B cell (primary cell): ENCODE measurements around the gene ELOF1. TPM values are rescaled to one million over a fixed set of nuclear protein-coding genes. Genes with fewer than 3 reads are reported as not detected.
"Not testable (repeated sequence)": the region's sequence is repeated elsewhere in the genome, so short reads cannot be mapped to it uniquely, and the experiment has no call there.

ENCODE experiments used
- ATAC-seq: fragments of 200-7000 bp; cut with Tn5 transposase; one replicate; pipeline ENCODE4 v1.10.0; 2021; ENCODE audit warnings: low read depth, mild to moderate bottlenecking, moderate number of reproducible peaks, moderate library complexity
- CTCF ChIA-PET: fragments of 350-600 bp; sonication (Branson Sonifier 250); formaldehyde crosslinking; loops from one replicate; lab custom pipeline; 2021; ENCODE audit warnings: antibody characterized with exemption, inconsistent platforms; lab: Charles Lee
- POLR2A ChIA-PET: fragments of 350-600 bp; sonication (Branson Sonifier 250); formaldehyde crosslinking; loops from one replicate; lab custom pipeline; 2021; ENCODE audit warnings: antibody characterized with exemption; lab: Charles Lee
- DNase-seq: peaks from one replicate; pipeline ENCODE4 v3.0.0; 2013
- H2AFZ ChIP-seq: 2 replicates; pipeline ENCODE4 v1.6.1; 2012; ENCODE audit warnings: mild to moderate bottlenecking, low read depth, low read length; ENCODE audit not compliant: insufficient read depth, poor library complexity, severe bottlenecking
- H3K27ac ChIP-seq, 2 donors: 1 replicate in 1 of 2; 2 replicates in 1 of 2; pipeline ENCODE4 v1.5.1; 2012 to 2013; ENCODE audit warnings: low read length in 2 of 2, mild to moderate bottlenecking in 2 of 2, moderate library complexity in 1 of 2
- H3K27me3 ChIP-seq, 4 experiments: fragments of 200-600 bp in 1 of 4; sonication (generic) in 1 of 4; replicated peaks in 1 of 4; 1 replicate in 2 of 4; 2 replicates in 2 of 4; pipeline versions ENCODE4 v1.6.1 to v1.7.0; 2013 to 2016; ENCODE audit warnings: low read length in 3 of 4, mild to moderate bottlenecking in 2 of 4, mixed read lengths in 1 of 4, moderate library complexity in 1 of 4; ENCODE audit not compliant: insufficient read depth in 4 of 4, control insufficient read depth in 3 of 4; ENCODE audit errors: control extremely low read depth in 1 of 4
- H3K36me3 ChIP-seq, 2 experiments: replicated peaks in 1 of 2; 1 replicate in 1 of 2; 2 replicates in 1 of 2; pipeline versions ENCODE4 v1.6.1 to v1.7.1; 2013; ENCODE audit warnings: low read length in 1 of 2; ENCODE audit not compliant: insufficient read depth in 2 of 2, control insufficient read depth in 1 of 2; ENCODE audit errors: control extremely low read depth in 1 of 2, extremely low read depth in 1 of 2
- H3K4me1 ChIP-seq, 2 donors: fragments of 200-600 bp in 1 of 2; sonication (generic) in 1 of 2; 1 replicate in 1 of 2; 2 replicates in 1 of 2; pipeline versions ENCODE4 v1.5.1 to v1.6.1; 2013 to 2017; ENCODE audit warnings: low read length in 2 of 2; ENCODE audit not compliant: control insufficient read depth in 2 of 2, insufficient read depth in 2 of 2
- H3K4me2 ChIP-seq: replicated peaks from 2 replicates; pipeline ENCODE3; 2012; ENCODE audit warnings: mild to moderate bottlenecking, low read depth, low read length; ENCODE audit not compliant: poor library complexity, severe bottlenecking
- H3K4me3 ChIP-seq, 5 experiments: fragments of 200-600 bp in 1 of 5; sonication (generic) in 1 of 5; 1 replicate in 3 of 5; 2 replicates in 2 of 5; pipeline versions ENCODE4 v1.5.1 to v1.7.0; 2011 to 2016; ENCODE audit warnings: low read length in 4 of 5, mild to moderate bottlenecking in 4 of 5, low read depth in 2 of 5, control low read depth in 1 of 5, moderate library complexity in 1 of 5; ENCODE audit not compliant: insufficient read depth in 1 of 5; ENCODE audit errors: control extremely low read depth in 1 of 5, extremely low read depth in 1 of 5
- H3K79me2 ChIP-seq: fragments of 200-600 bp; sonication (generic); one replicate; pipeline ENCODE4 v1.6.0; 2016; ENCODE audit warnings: low read length; ENCODE audit not compliant: control insufficient read depth, insufficient read depth
- H3K9ac ChIP-seq: fragments of 200-600 bp; sonication (generic); 2 replicates; pipeline ENCODE4 v1.6.1; 2017; ENCODE audit warnings: mild to moderate bottlenecking, low read length, moderate library complexity
- H3K9me3 ChIP-seq, 3 donors: one replicate each; pipeline versions ENCODE4 v1.6.1 to v1.7.1; 2013; ENCODE audit warnings: low read length in 2 of 3; ENCODE audit not compliant: control insufficient read depth in 2 of 3, insufficient read depth in 1 of 3; ENCODE audit errors: control extremely low read depth in 1 of 3
- H4K20me1 ChIP-seq: 2 replicates; pipeline ENCODE4 v1.6.0; 2012; ENCODE audit warnings: mild to moderate bottlenecking, low read length; ENCODE audit not compliant: insufficient read depth, control insufficient read depth, poor library complexity, severe bottlenecking
- H3K27ac Mint-ChIP-seq: one replicate; pipeline ENCODE4 v1.8.0; 2021; ENCODE audit warnings: mixed read lengths
- H3K27me3 Mint-ChIP-seq: one replicate; pipeline ENCODE4 v1.8.0; 2021; ENCODE audit warnings: mixed read lengths
- H3K4me1 Mint-ChIP-seq: one replicate; pipeline ENCODE4 v1.8.0; 2021; ENCODE audit warnings: mixed read lengths
- H3K4me3 Mint-ChIP-seq: one replicate; pipeline ENCODE4 v1.8.0; 2021; ENCODE audit warnings: mixed read lengths
- H3K9me3 Mint-ChIP-seq: one replicate; pipeline ENCODE4 v1.8.0; 2022; ENCODE audit warnings: mixed read lengths; ENCODE audit not compliant: insufficient read depth
- EZH2 ChIP-seq: IDR thresholded peaks from 2 replicates; pipeline ENCODE4 v1.6.1; 2012; ENCODE audit warnings: borderline replicate concordance, low read depth, mild to moderate bottlenecking, moderate library complexity, low read length; ENCODE audit not compliant: insufficient read depth, poor library complexity, severe bottlenecking
- WGBS: methylation state at CpG from one replicate; pipeline ENCODE4 v1.1.5; 2013; ENCODE audit warnings: missing lambda C conversion rate; ENCODE audit not compliant: insufficient coverage; 5-methylcytosine and 5-hydroxymethylcytosine counted together
- intact Hi-C: fragments of 100-400 bp; cut with micrococcal nuclease; formaldehyde crosslinking; loops from one replicate; pipeline ENCODE4 v1.10.0; 2022
- polyA plus RNA-seq: library from polyadenylated mRNA; depleted of rRNA; stranded (reverse); fragments of >200 nt; gene quantifications from 2 replicates; pipeline ENCODE4 v1.2.3, GENCODE V29; 2012
- total RNA-seq, 2 donors: library from RNA; stranded (reverse); fragments of 120-200 nt in 1 of 2; gene quantifications; 1 replicate in 1 of 2; 2 replicates in 1 of 2; pipeline versions ENCODE4 v1.2.3 to v1.2.4, GENCODE V29; 2013 to 2022
- TF ChIP-seq, protein P1 (sequence below): fragments of 200-600 bp; IDR thresholded peaks from one replicate; pipeline ENCODE4 v1.8.0; 2022; ENCODE audit warnings: antibody characterized with exemption, mild to moderate bottlenecking

The ELOF1 gene
- total and polyA plus RNA-seq, 2 donors (not counting 1 experiment from before 2014, with no cell fraction given), result 69.5 to 76.2 TPM

DNA sequence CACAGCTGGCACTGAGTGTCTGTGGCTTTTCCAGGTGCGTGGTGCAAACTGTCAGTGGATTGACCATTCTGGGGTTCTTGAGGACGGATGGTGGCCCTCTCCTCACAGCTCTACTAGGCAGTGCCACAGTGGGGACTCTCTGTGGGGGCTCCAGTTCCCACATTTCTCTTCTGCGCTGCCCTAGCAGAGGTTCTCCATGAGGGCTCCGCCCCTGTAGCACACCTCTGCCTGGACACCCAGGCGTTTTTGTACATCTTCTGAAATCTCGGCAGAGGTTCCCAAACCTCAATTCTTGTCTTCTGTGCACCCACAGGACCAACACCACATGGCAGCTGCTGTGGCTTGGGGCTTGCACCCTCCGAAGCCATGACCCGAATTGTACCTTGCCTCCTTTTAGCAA is 47.5 kb upstream of the ELOF1 start:
- DNase-seq (no peak), ATAC-seq (no peak)
- no peak overlapping the region for H3K27ac Mint-ChIP-seq
- H3K4me2 ChIP-seq, result no peak overlapping the region
- intact Hi-C loops, result no loop called here
- H3K9ac ChIP-seq, result no peak overlapping the region
- POLR2A ChIA-PET, result no interaction called here
- peaks cover 0 to 30% (median 17%) of the 10 kb centered on the region in 3 donors for H3K9me3 ChIP-seq
- no peak overlapping the region for H3K4me3 Mint-ChIP-seq
- 99% methylated on average over 5 of the region's 8 CpGs for WGBS
- no peaks in the 10 kb centered on the region for H3K27me3 ChIP-seq
- H3K4me1 Mint-ChIP-seq, result peaks cover 11% of the 10 kb centered on the region
- H4K20me1 ChIP-seq, result peaks cover 7% of the 10 kb centered on the region
- no peaks in the 10 kb centered on the region for H3K27me3 Mint-ChIP-seq
- peaks cover 9% of the 10 kb centered on the region for H3K9me3 Mint-ChIP-seq
- H3K36me3 ChIP-seq, result peaks cover 0 to 4% of the 10 kb centered on the region in 2 experiments
- no peak overlapping the region for H2AFZ ChIP-seq
- H3K79me2 ChIP-seq, result peaks cover 70% of the 10 kb centered on the region
- H3K27ac ChIP-seq, result no peak overlapping the region
- no peak for TF ChIP-seq EZH2
- TF ChIP-seq, protein P1, sequence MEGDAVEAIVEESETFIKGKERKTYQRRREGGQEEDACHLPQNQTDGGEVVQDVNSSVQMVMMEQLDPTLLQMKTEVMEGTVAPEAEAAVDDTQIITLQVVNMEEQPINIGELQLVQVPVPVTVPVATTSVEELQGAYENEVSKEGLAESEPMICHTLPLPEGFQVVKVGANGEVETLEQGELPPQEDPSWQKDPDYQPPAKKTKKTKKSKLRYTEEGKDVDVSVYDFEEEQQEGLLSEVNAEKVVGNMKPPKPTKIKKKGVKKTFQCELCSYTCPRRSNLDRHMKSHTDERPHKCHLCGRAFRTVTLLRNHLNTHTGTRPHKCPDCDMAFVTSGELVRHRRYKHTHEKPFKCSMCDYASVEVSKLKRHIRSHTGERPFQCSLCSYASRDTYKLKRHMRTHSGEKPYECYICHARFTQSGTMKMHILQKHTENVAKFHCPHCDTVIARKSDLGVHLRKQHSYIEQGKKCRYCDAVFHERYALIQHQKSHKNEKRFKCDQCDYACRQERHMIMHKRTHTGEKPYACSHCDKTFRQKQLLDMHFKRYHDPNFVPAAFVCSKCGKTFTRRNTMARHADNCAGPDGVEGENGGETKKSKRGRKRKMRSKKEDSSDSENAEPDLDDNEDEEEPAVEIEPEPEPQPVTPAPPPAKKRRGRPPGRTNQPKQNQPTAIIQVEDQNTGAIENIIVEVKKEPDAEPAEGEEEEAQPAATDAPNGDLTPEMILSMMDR, result no peak
- H3K4me3 ChIP-seq, result no peak overlapping the region
- no peaks in the 10 kb centered on the region for H3K4me1 ChIP-seq
- CTCF ChIA-PET, result interaction anchor here (0.5 kb wide), 1 partner anchor 1301 kb away, joined by 3 read pairs; no protein-coding TSS in a partner anchor

DNA sequence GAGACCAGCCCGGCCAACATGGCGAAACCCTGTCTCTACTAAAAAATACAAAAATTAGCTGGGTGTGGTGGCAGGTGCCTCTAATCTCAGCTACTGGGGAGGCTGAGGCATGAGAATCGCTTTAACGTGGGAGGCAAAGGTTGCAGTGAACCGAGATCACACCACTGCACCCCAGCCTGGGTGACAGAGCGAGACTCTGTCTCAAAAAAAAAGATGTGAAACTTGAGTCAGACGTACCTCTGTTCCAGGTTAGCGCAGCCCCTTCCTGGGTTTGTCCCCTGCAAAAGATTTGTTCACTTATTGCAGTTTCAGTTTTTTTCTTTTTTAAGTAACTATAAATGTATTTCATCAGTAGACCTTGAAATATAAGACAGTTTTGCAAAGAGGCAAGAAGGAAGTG is 40.7 kb upstream of the ELOF1 start:
- intact Hi-C loops, H3K27me3 ChIP-seq, H3K9me3 Mint-ChIP-seq, DNase-seq, H3K4me3 ChIP-seq, H4K20me1 ChIP-seq, H3K36me3 ChIP-seq, CTCF ChIA-PET, H3K9ac ChIP-seq, H3K27ac Mint-ChIP-seq, ATAC-seq, H3K9me3 ChIP-seq, H2AFZ ChIP-seq, H3K4me3 Mint-ChIP-seq, H3K27me3 Mint-ChIP-seq: not testable (repeated sequence)
- Histone ChIP-seq H3K79me2 (peaks cover 61% of the 10 kb centered on the region), H3K4me1 (peaks cover 14 to 27% of the 10 kb centered on the region in 2 donors), H3K27ac (peak overlapping the region in 1 of 2 donors; percentile 28), H3K4me2 (peak overlapping the region; percentile 13)
- WGBS, result 8% methylated on average over 5 of the region's 8 CpGs
- POLR2A ChIA-PET, result interaction anchor here (0.6 to 0.7 kb wide), 2 partner anchors 73 to 724 kb away, joined by 3 read pairs; no protein-coding TSS in a partner anchor
- peaks cover 40% of the 10 kb centered on the region for H3K4me1 Mint-ChIP-seq
